Panc1 (cell line): Measurements from ENCODE around the gene PNMA6E. TPM values are rescaled to one million over a fixed set of nuclear protein-coding genes. Genes with fewer than 3 reads are reported as not detected.

ENCODE experiments used
- ATAC-seq: fragments of 200-7000 bp; cut with Tn5 transposase; 2 replicates; pipeline ENCODE4 v1.9.1; 2020; ENCODE audit warnings: mild to moderate bottlenecking, moderate library complexity
- BruUV-seq: library from RNA; stranded (reverse); fragments of 400-500 nt; replicated peaks from 2 replicates; lab custom pipeline; 2021; lab: Mats Ljungman, UMichigan
- CTCF ChIA-PET: fragments of 300-600 bp; sonication (Branson Sonifier 250); formaldehyde crosslinking; loops from one replicate; lab custom pipeline; 2022; ENCODE audit warnings: antibody characterized with exemption; lab: Charles Lee
- POLR2A ChIA-PET: fragments of 300-600 bp; sonication (Branson Sonifier 250); formaldehyde crosslinking; loops from one replicate; lab custom pipeline; 2022; ENCODE audit warnings: antibody characterized with exemption; lab: Charles Lee
- DNase-seq: peaks from one replicate; pipeline ENCODE4 v3.0.0-alpha.2; 2010; ENCODE audit warnings: low read depth, low spot score
- H3K27ac ChIP-seq: 2 replicates; pipeline ENCODE4 v1.5.1; 2011; ENCODE audit warnings: mild to moderate bottlenecking, low read length, inconsistent platforms
- H3K27me3 ChIP-seq: fragments of 200-500 bp; sonication (Bioruptor generic); 2 replicates; pipeline ENCODE4 v1.6.0; 2014; ENCODE audit warnings: low read length, inconsistent platforms; ENCODE audit not compliant: control insufficient read depth, insufficient read depth
- H3K36me3 ChIP-seq: fragments of 200-500 bp; sonication (Bioruptor generic); 2 replicates; pipeline ENCODE4 v1.5.1; 2014; ENCODE audit warnings: inconsistent platforms, mild to moderate bottlenecking, low read length, moderate library complexity; ENCODE audit not compliant: control insufficient read depth, insufficient read depth
- H3K4me1 ChIP-seq: 2 replicates; pipeline ENCODE4 v1.5.1; 2011; ENCODE audit warnings: inconsistent platforms, mild to moderate bottlenecking, low read length, moderate library complexity; ENCODE audit not compliant: control insufficient read depth, insufficient read depth
- H3K4me3 ChIP-seq, 2 experiments: 2 replicates each; pipeline ENCODE4 v1.5.1; 2011 to 2012; ENCODE audit warnings: low read depth in 2 of 2, low read length in 2 of 2, mild to moderate bottlenecking in 2 of 2, inconsistent platforms in 1 of 2, moderate library complexity in 1 of 2
- H3K9me3 ChIP-seq: fragments of 200-500 bp; sonication (Bioruptor generic); 2 replicates; pipeline ENCODE4 v1.5.1; 2014; ENCODE audit warnings: low read depth, mild to moderate bottlenecking, inconsistent platforms, low read length, moderate library complexity; ENCODE audit not compliant: control insufficient read depth, insufficient read depth
- CTCF ChIP-seq: fragments of 450-650 bp; IDR thresholded peaks from 2 replicates; pipeline ENCODE4 v1.5.1; 2017; ENCODE audit warnings: mild to moderate bottlenecking
- POLR2AphosphoS5 ChIP-seq: IDR thresholded peaks from 2 replicates; pipeline ENCODE4 v1.6.1; 2012; ENCODE audit warnings: mild to moderate bottlenecking, low read depth, low read length, moderate library complexity
- REST ChIP-seq, 2 experiments: IDR thresholded peaks; 2 replicates each; pipeline ENCODE4 v1.6.1; 2011 to 2012; ENCODE audit warnings: low read depth in 2 of 2, control low read depth in 1 of 2, low read length in 1 of 2, mild to moderate bottlenecking in 1 of 2, moderate library complexity in 1 of 2; ENCODE audit not compliant: insufficient read depth in 1 of 2
- SIN3A ChIP-seq: IDR thresholded peaks from 2 replicates; pipeline ENCODE4 v1.6.1; 2012; ENCODE audit warnings: low read depth, mild to moderate bottlenecking, low read length, moderate library complexity, borderline replicate concordance; ENCODE audit not compliant: insufficient read depth
- TCF7L2 ChIP-seq: IDR thresholded peaks from 2 replicates; pipeline ENCODE4 v1.6.1; 2011; ENCODE audit warnings: mild to moderate bottlenecking, low read depth, low read length, inconsistent platforms
- in situ Hi-C: cut with HindIII; loops from 2 replicates; pipeline ENCODE4 v1.10.0; 2016; ENCODE audit warnings: low sequenced_read_pairs, low pct_unique_long_range_greater_than_20kb
- intact Hi-C: fragments of 100-400 bp; cut with micrococcal nuclease; formaldehyde crosslinking; loops from one replicate; pipeline ENCODE4 v1.10.0; 2022; ENCODE audit not compliant: unreplicated experiment
- total RNA-seq: library from RNA; stranded (reverse); gene quantifications from one replicate; pipeline ENCODE4 v1.2.1, GENCODE V29; 2021; ENCODE audit not compliant: unreplicated experiment

Gene PNMA6E
- total RNA-seq, 1 experiment from 2014 or later: not detected

DNA sequence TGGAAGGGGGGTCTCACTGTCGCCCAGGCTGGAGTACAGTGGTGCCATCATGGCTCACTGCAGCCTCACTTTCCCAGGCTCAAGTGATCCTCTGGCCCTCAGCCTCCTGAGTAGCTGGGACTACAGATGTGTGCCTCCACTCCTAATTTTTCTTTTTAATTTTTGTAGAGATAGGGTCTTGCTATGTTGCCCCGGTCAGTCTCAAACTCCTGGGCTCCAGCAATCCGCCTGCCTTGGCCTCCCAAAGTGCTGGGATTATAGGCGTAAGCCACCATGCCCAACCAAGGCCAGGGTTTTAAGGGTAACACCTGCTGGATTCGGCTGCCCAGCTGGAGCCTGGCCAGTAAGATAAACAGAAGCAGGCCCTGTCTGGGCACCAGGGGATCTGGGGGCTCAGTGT lies 41.3 kb upstream of the PNMA6E start:
- Histone ChIP-seq H3K27ac (no peak overlapping the region), H3K36me3 (no peaks in the 10 kb centered on the region), H3K4me3 (no peak overlapping the region), H3K9me3 (no peaks in the 10 kb centered on the region), H3K27me3 (no peaks in the 10 kb centered on the region), H3K4me1 (no peaks in the 10 kb centered on the region)
- in situ Hi-C loops (no loop called here), intact Hi-C loops (no loop called here)
- no peak for TF ChIP-seq REST (IDR thresholded peaks at IDR 0.05; ENCODE audit: insufficient read depth in 1 of 2, low read depth in 2 of 2, low read length in 1 of 2)
- TF ChIP-seq POLR2AphosphoS5: no peak
- TF ChIP-seq SIN3A: no peak
- TF ChIP-seq TCF7L2: no peak
- TF ChIP-seq CTCF: no peak
- POLR2A ChIA-PET: no interaction called here
- CTCF ChIA-PET: no interaction called here
- ATAC-seq (no peak), DNase-seq (no peak)
- no TSS peak for BruUV-seq

GRCh38 chrX:153441981-153442380 lies 40.8 kb upstream of the PNMA6E start:
- Histone ChIP-seq H3K4me3 (no peak overlapping the region), H3K36me3 (no peaks in the 10 kb centered on the region), H3K4me1 (no peaks in the 10 kb centered on the region), H3K9me3 (no peaks in the 10 kb centered on the region), H3K27me3 (no peaks in the 10 kb centered on the region), H3K27ac (no peak overlapping the region)
- POLR2A ChIA-PET: no interaction called here
- CTCF ChIA-PET: no interaction called here
- TF ChIP-seq TCF7L2 (no peak), POLR2AphosphoS5 (no peak), REST (IDR thresholded peaks at IDR 0.05; ENCODE audit: insufficient read depth in 1 of 2, low read depth in 2 of 2, low read length in 1 of 2) (no peak)
- BruUV-seq: no TSS peak
- DNase-seq: no peak
- intact Hi-C loops (no loop called here), in situ Hi-C loops (no loop called here)
- no peak for ATAC-seq
